HG03025 (cell line): ENCODE measurements around the gene MBOAT7.

Experiments used
- ATAC-seq: cut with Tn5 transposase; IDR thresholded peaks from one replicate; pipeline ENCODE4 v1.9.1; 2021; ENCODE audit warnings: mild to moderate bottlenecking, moderate library complexity; ENCODE audit not compliant: unreplicated experiment, low FRiP score

Gene MBOAT7

GRCh38 chr19:54145541-54146158, 43.7 kb downstream of the MBOAT7 start:
- no peak for ATAC-seq

GRCh38 chr19:54142166-54142780, 47.1 kb downstream of the MBOAT7 start:
- ATAC-seq, result no peak

GRCh38 chr19:54141356-54141755, 48.0 kb downstream of the MBOAT7 start:
- no peak for ATAC-seq

- no peak for ATAC-seq
Observed at GRCh38 chr19:54138489-54139256, 50.7 kb downstream of the MBOAT7 start.

- no peak for ATAC-seq
Observed at GRCh38 chr19:54137699-54138488, 51.5 kb downstream of the MBOAT7 start, which contains the start of gene CNOT3. TSS of gene CNOT3 (plus strand) at chr19:54137762. CDS start at chr19:54142979, 5,217 bp downstream.

GRCh38 chr19:54136864-54137698, 52.3 kb downstream of the MBOAT7 start:
- ATAC-seq, result peak; percentile 77

- no peak for ATAC-seq
Observed at GRCh38 chr19:54136086-54136863, 53.1 kb downstream of the MBOAT7 start.

GRCh38 chr19:54133957-54134590, 55.3 kb downstream of the MBOAT7 start:
- ATAC-seq, result no peak

GRCh38 chr19:54133312-54133956, 55.9 kb downstream of the MBOAT7 start:
- ATAC-seq, result no peak

- ATAC-seq, result no peak
Observed at GRCh38 chr19:54129617-54129996, 59.8 kb downstream of the MBOAT7 start.

GRCh38 chr19:54128796-54129616, 60.4 kb downstream of the MBOAT7 start:
- no peak for ATAC-seq

GRCh38 chr19:54128441-54128725, 61.0 kb downstream of the MBOAT7 start:
- no peak for ATAC-seq

GRCh38 chr19:54127688-54128440, 61.5 kb downstream of the MBOAT7 start:
- no peak for ATAC-seq

- no peak for ATAC-seq
Observed at GRCh38 chr19:54125713-54126112, 63.7 kb downstream of the MBOAT7 start.

- no peak for ATAC-seq
Observed at GRCh38 chr19:54124393-54124792, 65.0 kb downstream of the MBOAT7 start.

- ATAC-seq, result no peak
Observed at GRCh38 chr19:54123682-54124081, 65.7 kb downstream of the MBOAT7 start.
